GM23248 (cell line): ENCODE measurements around the gene HBP1.

Source experiments
- EZH2 ChIP-seq: fragments of 200-600 bp; sonication (generic); IDR thresholded peaks from 2 replicates; pipeline ENCODE4 v1.6.1; 2018; ENCODE audit warnings: antibody characterized with exemption, mild to moderate bottlenecking; ENCODE audit not compliant: insufficient read depth, poor library complexity, severe bottlenecking
- EZH2phosphoT487 ChIP-seq: fragments of 200-600 bp; sonication (generic); IDR thresholded peaks from 2 replicates; pipeline ENCODE4 v1.6.1; 2018; ENCODE audit warnings: antibody characterized with exemption, moderate library complexity, mild to moderate bottlenecking, low read depth; ENCODE audit not compliant: insufficient read depth

- TF ChIP-seq EZH2 (no peak), EZH2phosphoT487 (no peak)
These were observed 17.4 kb downstream of the HBP1 start for GRCh38 chr7:107186240-107186639.
